ENCODE measurements around the gene LRRC47.

DNA sequence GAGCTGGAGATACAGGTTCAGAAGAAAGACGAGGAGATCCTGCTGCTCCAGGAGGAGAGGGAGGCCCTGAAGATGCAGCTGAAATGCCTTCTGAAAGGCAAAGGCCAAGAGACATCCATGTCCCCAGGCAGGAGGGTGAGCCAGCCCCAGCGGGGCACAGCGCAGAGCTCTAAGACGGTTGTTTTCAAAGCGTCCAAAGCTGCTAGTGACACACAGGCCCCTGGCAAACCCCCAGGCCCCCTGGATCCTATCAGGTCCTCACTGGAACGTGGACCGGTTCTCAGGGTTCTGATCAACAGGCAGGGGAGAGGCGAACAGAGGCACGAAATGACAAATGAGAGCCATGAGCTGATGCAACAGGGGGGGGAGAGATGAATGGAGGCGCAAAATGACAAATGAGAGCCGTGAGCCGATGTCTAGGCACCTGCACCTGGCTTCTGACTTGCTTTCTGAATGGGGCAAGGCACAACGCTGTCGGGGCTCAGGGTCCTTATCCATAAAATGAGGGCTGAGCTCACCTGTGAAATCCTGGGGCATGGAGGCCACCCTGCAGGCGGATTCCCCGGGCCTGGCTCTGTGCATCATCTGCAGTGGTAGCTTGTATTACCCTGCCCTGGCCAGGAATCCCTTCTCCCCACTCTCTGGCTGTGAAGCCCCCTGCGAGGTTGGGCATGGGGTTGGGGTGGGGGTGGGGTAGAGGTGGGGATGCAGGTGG lies 34.8 kb downstream of the LRRC47 start:
- TF ChIP-seq, protein P1, sequence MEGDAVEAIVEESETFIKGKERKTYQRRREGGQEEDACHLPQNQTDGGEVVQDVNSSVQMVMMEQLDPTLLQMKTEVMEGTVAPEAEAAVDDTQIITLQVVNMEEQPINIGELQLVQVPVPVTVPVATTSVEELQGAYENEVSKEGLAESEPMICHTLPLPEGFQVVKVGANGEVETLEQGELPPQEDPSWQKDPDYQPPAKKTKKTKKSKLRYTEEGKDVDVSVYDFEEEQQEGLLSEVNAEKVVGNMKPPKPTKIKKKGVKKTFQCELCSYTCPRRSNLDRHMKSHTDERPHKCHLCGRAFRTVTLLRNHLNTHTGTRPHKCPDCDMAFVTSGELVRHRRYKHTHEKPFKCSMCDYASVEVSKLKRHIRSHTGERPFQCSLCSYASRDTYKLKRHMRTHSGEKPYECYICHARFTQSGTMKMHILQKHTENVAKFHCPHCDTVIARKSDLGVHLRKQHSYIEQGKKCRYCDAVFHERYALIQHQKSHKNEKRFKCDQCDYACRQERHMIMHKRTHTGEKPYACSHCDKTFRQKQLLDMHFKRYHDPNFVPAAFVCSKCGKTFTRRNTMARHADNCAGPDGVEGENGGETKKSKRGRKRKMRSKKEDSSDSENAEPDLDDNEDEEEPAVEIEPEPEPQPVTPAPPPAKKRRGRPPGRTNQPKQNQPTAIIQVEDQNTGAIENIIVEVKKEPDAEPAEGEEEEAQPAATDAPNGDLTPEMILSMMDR (IDR thresholded peaks at IDR 0.05), result no peak
- TF ChIP-seq POLR2A (IDR thresholded peaks at IDR 0.05), result no peak
